GM21367 (cell line): ENCODE results near the gene KCNJ14.

ENCODE experiments used
- ATAC-seq: cut with Tn5 transposase; IDR thresholded peaks from one replicate; pipeline ENCODE4 v1.9.1; 2021; ENCODE audit not compliant: unreplicated experiment

The KCNJ14 gene

GRCh38 chr19:48469934-48470680, 14.7 kb downstream of the KCNJ14 start:
- no peak for ATAC-seq

GRCh38 chr19:48470856-48471255, 15.5 kb downstream of the KCNJ14 start:
- no peak for ATAC-seq

- no peak for ATAC-seq
These were observed 16.5 kb downstream of the KCNJ14 start for GRCh38 chr19:48471836-48472235.

- ATAC-seq = no peak
These were observed 18.0 kb downstream of the KCNJ14 start for GRCh38 chr19:48473161-48473966.

GRCh38 chr19:48474084-48474592, 18.8 kb downstream of the KCNJ14 start:
- no peak for ATAC-seq

GRCh38 chr19:48475369-48476068, 20.1 kb downstream of the KCNJ14 start:
- ATAC-seq = no peak

- ATAC-seq = no peak
These were observed 20.8 kb downstream of the KCNJ14 start for GRCh38 chr19:48476176-48476575.

- ATAC-seq = no peak
These were observed 21.8 kb downstream of the KCNJ14 start for GRCh38 chr19:48477067-48477685.

- ATAC-seq = no peak
These were observed 22.4 kb downstream of the KCNJ14 start for GRCh38 chr19:48477698-48478338.

GRCh38 chr19:48478339-48479256, 23.2 kb downstream of the KCNJ14 start:
- ATAC-seq = no peak

- no peak for ATAC-seq
These were observed 24.3 kb downstream of the KCNJ14 start for GRCh38 chr19:48479686-48480085.

GRCh38 chr19:48480183-48480557, 24.8 kb downstream of the KCNJ14 start:
- ATAC-seq = no peak

GRCh38 chr19:48480558-48481500, 25.5 kb downstream of the KCNJ14 start:
- ATAC-seq = no peak

- no peak for ATAC-seq
These were observed 26.7 kb downstream of the KCNJ14 start for GRCh38 chr19:48481846-48482639.

- no peak for ATAC-seq
These were observed 27.9 kb downstream of the KCNJ14 start for GRCh38 chr19:48483301-48483700.

- no peak for ATAC-seq
These were observed 29.0 kb downstream of the KCNJ14 start for GRCh38 chr19:48484247-48484893.

GRCh38 chr19:48484931-48485612, 29.7 kb downstream of the KCNJ14 start:
- ATAC-seq = no peak
